Keratinocyte (primary cell): ENCODE data around the gene FOLR1.
"Not testable (repeated sequence)": the region's sequence is repeated elsewhere in the genome, so short reads cannot be mapped to it uniquely, and the experiment has no call there.

Source experiments
- CTCF ChIP-seq, 3 experiments: IDR thresholded peaks in 1 of 3; conservative IDR thresholded peaks in 1 of 3; optimal IDR thresholded peaks in 1 of 3; 2 replicates in 2 of 3; 3 replicates in 1 of 3; pipeline versions ENCODE3 to v1.5.1; 2011; ENCODE audit warnings: low read length in 3 of 3, mild to moderate bottlenecking in 3 of 3, moderate library complexity in 2 of 3, control low read depth in 1 of 3, inconsistent platforms in 1 of 3; ENCODE audit not compliant: insufficient read depth in 2 of 3; ENCODE audit errors: extremely low read depth in 1 of 3
- EZH2 ChIP-seq: IDR thresholded peaks from one replicate; pipeline ENCODE4 v1.6.1; 2012; ENCODE audit warnings: inconsistent platforms, mild to moderate bottlenecking, low read length, moderate library complexity

- TF ChIP-seq CTCF (optimal IDR thresholded peaks at IDR 0.05 in 1 of 3, IDR thresholded peaks at IDR 0.05 in 1 of 3, conservative IDR thresholded peaks at IDR 0.05 in 1 of 3; ENCODE audit: extremely low read depth in 1 of 3, insufficient read depth in 2 of 3, low read length in 3 of 3); EZH2: not testable (repeated sequence)
Observed at GRCh38 chr11:72164187-72164586, 27.8 kb upstream of the FOLR1 start.
